Renal cortex interstitium (tissue), 11 donors: ENCODE results near the gene DCLK1. TPM values are rescaled to one million over a fixed set of nuclear protein-coding genes. Genes with fewer than 3 reads are reported as not detected.
A peak's percentile ranks its signal among the peaks of the same experiment; 100 is the strongest.

ENCODE experiments used
- DNase-seq, 11 donors: peaks; one replicate each; pipeline ENCODE4 v3.0.0-alpha.2; 2013; ENCODE audit warnings: low read depth in 9 of 11, low spot score in 4 of 11; ENCODE audit errors: extremely low read depth in 1 of 11
- polyA plus RNA-seq, 3 donors: library from polyadenylated mRNA; unstranded; fragments of 120-200 nt; gene quantifications; one replicate each; pipeline ENCODE4 v1.2.1, GENCODE V29; 2013; ENCODE audit not compliant: insufficient read length in 3 of 3

DCLK1 gene
- polyA plus RNA-seq, 3 donors = 5.2 to 6.4 (median 5.8) TPM

DNA sequence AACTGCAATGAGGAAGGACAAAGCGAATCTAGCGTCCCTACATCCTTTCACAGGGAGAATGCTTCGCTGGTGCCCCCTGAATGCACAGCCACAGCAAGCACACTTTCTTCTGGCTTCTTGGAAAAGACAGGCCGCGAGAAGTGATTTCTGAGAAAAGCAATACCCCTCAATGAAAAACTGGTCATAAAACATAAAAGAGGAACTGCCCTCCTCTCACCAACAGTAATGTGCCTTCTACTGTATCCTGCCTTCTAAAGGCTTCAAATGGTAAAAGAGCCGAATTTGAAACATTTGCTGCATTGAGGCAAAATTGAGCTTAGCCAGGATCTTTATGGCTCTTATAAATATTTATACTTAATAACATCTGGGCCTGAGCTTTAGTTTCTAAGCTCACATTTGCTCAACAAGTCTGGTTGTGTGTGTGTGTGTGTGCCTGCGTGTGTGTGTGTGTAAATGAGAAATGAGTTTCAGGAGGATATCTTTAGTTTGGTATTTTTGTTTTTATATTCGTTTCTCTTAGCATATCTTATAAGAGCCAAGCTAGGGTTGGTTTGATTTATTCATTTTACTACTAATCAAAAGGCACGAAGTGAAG, 408.6 kb downstream of the DCLK1 start:
- no peak for DNase-seq

DNA sequence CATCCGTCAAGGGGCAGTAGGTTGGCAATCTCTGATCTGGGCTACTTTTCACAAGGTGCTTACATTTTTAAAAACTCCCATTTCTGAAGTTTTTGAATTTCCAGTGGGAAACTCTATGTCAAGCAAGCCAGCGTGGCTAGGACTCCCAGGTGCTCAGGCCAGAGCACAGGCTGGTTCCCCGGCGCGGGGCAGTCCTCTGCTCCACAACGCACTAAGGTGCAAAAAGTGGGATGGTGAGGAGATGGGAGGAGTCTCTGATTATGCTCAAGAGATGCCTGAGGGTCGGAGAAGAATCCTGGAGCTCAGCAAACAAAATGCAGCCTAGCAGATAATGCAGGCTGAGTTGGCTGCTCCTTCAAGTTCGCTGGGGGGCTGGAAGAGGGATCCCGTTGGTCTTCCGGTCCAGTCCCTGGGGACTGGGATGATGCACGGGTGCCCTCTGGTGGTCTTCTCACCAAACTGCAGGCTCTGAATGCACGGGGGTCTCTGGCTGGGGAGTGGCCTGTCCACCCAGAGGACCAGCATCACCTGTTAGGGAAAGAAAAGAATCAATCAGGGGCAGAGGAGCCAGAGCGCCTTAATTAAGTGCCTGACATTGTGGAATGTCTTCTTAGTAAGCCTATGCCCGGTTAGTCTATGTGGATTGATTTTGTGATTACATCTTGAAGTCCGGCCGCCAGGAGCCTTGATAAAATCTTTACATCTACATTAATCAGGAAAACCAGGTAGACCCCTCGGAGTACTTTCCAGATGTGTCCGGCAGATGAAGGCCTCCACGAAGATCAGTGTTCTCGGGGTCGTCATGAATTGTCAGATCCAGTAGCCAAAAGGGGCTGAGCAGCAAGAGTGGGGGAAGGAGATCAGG, 410.3 kb downstream of the DCLK1 start:
- peak in 7 of 11 donors; percentile 17 to 58 (median 41) for DNase-seq

DNA sequence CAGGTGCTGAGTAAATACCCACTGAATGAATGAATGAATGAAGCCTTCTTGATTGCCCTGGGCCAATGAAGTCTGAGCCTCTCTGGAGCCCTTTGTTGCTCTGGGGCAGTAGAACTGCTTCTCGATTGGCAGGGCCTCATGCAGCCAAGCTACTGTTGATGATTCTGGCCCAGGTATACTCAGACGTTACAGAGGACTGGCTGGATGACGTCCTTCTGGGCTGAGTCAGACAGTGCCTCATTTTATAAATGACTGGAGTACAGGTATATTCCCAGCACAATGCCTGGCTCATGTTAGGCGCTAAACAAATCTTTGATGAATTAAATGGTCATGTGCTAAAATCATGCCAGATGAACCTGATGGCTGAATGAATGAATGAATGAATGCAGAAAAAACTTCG, 410.9 kb downstream of the DCLK1 start:
- no peak for DNase-seq

Other genes with a start within 250 kb of the DCLK1 start
- gene SOHLH2, start 83.2 kb upstream of the DCLK1 start, polyA plus RNA-seq = 1 to 10 TPM; 2.6 to 3.0 (median 2.9) TPM
- 1 to 10 TPM; 5.5 to 6.9 (median 5.9) TPM for gene CCDC169, start 166.4 kb upstream of the DCLK1 start, polyA plus RNA-seq
- 10 to 100 TPM; 83.5 to 95.7 (median 92.8) TPM for gene SPART, start 215.0 kb upstream of the DCLK1 start, polyA plus RNA-seq